Stomach (tissue), 4 donors: ENCODE data around the gene UGGT2.

Experiments
- EP300 ChIP-seq: sonication (generic); formaldehyde crosslinking; IDR thresholded peaks from one replicate; pipeline ENCODE4 v1.6.1; 2017; ENCODE audit warnings: antibody characterized with exemption
- POLR2AphosphoS5 ChIP-seq, 3 donors: sonication (generic); formaldehyde crosslinking; IDR thresholded peaks; one replicate each; pipeline ENCODE4 v1.6.1; 2016; ENCODE audit warnings: antibody characterized with exemption in 3 of 3
- TF ChIP-seq, protein P1 (sequence below), 7 experiments: fragments of 450-650 bp in 4 of 7; fragments of 200-600 bp in 3 of 7; sonication (generic) in 3 of 7; IDR thresholded peaks; one replicate each; pipeline ENCODE4 v1.5.1; 2016 to 2019; ENCODE audit warnings: antibody characterized with exemption in 7 of 7, control low read depth in 2 of 7, mild to moderate bottlenecking in 1 of 7

DNA sequence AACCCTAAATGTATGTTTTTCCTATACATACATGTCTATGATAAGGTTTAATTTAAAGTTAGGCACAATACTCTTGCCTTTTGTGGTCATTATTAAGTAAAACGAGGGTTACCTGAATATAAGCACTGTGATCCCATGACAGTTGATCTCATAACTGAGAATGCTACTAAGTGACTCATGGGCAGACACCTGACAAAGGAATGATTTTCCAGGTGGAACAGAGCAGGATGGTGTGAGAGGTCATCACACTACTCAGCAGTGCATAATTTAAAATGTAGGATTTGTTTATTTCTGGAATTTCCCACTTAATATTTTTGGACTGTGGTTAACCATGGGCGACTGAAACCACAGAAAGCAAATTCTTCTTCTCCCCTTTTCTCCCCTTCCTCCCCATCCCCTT, 178.9 kb downstream of the UGGT2 start:
- TF ChIP-seq POLR2AphosphoS5 (IDR thresholded peaks at IDR 0.05) (no peak), EP300 (no peak)
- TF ChIP-seq, protein P1, sequence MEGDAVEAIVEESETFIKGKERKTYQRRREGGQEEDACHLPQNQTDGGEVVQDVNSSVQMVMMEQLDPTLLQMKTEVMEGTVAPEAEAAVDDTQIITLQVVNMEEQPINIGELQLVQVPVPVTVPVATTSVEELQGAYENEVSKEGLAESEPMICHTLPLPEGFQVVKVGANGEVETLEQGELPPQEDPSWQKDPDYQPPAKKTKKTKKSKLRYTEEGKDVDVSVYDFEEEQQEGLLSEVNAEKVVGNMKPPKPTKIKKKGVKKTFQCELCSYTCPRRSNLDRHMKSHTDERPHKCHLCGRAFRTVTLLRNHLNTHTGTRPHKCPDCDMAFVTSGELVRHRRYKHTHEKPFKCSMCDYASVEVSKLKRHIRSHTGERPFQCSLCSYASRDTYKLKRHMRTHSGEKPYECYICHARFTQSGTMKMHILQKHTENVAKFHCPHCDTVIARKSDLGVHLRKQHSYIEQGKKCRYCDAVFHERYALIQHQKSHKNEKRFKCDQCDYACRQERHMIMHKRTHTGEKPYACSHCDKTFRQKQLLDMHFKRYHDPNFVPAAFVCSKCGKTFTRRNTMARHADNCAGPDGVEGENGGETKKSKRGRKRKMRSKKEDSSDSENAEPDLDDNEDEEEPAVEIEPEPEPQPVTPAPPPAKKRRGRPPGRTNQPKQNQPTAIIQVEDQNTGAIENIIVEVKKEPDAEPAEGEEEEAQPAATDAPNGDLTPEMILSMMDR (IDR thresholded peaks at IDR 0.05) = no peak
